HG02588 (cell line): Measurements from ENCODE around the gene NOS3.
"Not testable (repeated sequence)": the region's sequence is repeated elsewhere in the genome, so short reads cannot be mapped to it uniquely, and the experiment has no call there.

ENCODE experiments used
- ATAC-seq: cut with Tn5 transposase; IDR thresholded peaks from one replicate; pipeline ENCODE4 v1.9.1; 2021; ENCODE audit warnings: mild to moderate bottlenecking, moderate library complexity; ENCODE audit not compliant: unreplicated experiment

Gene NOS3

GRCh38 chr7:151032936-151033863, 42.4 kb downstream of the NOS3 start:
- no peak for ATAC-seq

GRCh38 chr7:151033864-151034249, 43.0 kb downstream of the NOS3 start:
- ATAC-seq = no peak

- no peak for ATAC-seq
Measured at GRCh38 chr7:151034312-151035025, 43.7 kb downstream of the NOS3 start.

DNA sequence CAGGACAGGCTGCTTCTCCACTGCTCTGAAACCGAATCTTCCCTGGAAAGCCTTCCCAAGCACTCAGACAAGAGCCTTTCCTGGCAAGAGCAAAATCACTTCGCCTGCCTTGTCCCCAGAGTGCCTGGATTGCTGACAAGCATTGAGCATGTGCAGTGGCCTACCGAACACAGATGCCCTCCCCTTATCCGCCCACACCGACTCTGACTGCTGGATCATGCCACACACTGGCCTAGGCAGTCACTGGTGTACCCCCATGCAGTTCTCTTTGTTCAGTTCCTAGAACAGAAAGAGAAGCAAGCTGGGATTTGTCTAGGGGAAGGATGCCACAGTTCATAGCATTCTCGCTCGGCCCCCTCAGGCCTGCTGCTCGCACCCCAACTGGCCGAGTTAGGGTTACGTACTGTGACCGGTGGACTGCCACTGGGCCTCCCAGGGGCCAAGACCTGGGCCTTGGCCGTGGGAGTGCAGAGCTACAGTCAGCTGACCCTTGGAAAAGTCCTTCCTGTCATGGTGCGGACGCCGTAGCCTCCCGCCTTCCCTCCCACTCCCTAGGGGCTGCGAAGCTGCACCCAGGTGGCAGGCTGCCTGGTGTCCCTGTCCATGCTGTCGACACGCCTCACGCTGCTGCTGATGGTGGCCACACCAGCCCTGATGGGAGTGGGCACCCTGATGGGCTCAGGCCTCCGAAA, 44.4 kb downstream of the NOS3 start:
- ATAC-seq = no peak

DNA sequence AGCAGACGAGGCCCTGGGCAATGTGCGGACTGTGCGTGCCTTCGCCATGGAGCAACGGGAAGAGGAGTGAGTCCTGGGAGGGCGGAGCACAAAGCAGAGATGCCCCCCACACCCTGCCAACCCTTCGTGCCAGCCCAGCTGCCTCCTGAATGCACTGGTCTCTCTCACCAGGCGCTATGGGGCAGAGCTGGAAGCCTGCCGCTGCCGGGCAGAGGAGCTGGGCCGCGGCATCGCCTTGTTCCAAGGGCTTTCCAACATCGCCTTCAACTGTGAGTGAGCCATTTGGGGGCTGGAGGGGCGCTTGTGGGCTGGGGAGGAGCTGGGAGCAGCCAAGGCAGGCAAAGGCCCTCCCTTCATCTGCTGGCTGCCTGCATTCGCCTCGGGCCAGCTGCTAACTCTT, 45.1 kb downstream of the NOS3 start:
- no peak for ATAC-seq

GRCh38 chr7:151038951-151039849, 48.4 kb downstream of the NOS3 start:
- ATAC-seq = no peak

DNA sequence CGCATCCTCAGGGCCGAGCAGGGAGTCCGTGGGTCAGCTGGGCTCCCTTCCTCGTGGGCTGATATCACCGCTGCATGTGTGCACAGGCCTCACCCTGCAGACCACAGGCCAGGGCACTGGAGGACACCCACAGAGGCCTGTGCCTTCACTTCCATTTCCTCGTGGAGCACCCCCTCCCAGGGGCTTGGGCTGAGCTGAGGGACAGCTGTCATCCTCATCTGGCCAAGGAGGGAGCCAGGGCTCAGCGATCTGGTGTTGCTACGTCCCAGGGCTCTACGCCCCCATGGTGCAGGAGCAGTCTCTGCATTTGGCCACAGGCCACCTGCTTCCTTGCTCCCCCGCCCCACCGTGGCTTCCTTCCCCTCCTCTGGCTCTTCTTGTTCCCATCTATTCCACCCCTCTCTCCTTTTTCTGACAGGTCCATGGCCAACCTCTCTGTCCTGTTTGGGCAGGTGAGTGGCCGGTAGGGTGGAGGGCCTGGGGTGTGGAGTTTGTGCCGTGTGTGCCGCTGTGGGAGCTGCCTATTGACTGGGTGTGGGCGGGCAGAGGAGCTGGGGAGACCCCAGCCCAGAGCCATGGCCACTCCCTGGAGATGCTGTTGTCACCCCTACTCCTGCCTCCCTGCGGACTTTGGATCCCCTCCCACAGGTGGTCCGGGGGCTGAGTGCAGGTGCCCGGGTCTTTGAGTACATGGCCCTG, 49.2 kb downstream of the NOS3 start:
- no peak for ATAC-seq

GRCh38 chr7:151040616-151041375, 50.0 kb downstream of the NOS3 start:
- ATAC-seq = no peak

DNA sequence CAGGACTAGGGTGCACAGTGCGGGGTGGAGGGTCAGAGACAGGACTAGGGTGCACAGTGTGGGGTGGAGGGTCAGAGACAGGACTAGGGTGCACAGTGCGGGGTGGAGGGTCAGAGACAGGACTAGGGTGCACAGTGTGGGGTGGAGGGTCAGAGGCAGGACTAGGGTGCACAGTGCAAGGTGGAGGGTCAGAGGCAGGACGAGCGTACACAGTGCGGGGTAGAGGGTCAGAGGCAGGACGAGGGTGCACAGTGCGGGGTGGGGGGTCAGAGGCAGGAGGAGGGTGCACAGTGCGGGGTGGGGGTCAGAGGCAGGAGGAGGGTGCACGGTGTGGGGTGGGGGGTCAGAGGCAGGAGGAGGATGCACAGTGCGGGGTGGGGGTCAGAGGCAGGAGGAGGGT, 52.6 kb downstream of the NOS3 start:
- ATAC-seq = not testable (repeated sequence)

DNA sequence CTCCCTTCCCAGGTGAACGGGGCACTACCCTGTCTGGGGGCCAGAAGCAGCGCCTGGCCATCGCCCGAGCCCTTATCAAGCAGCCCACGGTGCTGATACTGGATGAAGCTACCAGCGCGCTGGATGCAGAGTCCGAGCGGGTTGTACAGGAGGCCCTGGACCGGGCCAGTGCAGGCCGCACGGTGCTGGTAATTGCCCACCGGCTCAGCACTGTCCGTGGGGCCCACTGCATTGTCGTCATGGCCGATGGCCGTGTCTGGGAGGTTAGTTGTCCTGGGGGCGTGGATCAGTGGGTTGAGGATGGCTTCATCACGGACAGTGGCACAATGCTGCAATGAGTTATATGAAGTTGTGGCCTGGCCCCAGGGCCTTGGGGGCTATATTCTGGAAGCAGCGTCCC, 53.1 kb downstream of the NOS3 start:
- no peak for ATAC-seq

- ATAC-seq = no peak
Measured at GRCh38 chr7:151045262-151045661, 54.4 kb downstream of the NOS3 start.

DNA sequence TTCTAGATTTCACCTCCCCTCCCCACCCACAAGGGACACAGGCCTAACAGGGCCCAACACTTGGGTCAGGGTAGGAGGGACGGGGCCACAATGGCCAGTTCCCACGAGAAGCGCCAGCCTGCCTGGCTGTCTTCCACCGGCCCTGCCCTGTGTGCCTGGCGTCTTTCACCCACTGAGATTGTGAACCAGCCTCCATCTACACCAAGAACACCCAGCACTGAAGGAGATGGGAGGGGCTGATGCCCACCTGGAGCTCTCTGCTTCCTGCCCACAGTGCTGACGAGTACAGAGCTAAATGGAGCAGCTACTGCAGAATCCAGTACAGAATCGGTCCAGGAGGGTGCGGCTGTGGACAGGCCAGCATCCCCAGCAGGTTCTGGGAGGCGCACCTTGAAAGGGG, 55.1 kb downstream of the NOS3 start:
- ATAC-seq = no peak

DNA sequence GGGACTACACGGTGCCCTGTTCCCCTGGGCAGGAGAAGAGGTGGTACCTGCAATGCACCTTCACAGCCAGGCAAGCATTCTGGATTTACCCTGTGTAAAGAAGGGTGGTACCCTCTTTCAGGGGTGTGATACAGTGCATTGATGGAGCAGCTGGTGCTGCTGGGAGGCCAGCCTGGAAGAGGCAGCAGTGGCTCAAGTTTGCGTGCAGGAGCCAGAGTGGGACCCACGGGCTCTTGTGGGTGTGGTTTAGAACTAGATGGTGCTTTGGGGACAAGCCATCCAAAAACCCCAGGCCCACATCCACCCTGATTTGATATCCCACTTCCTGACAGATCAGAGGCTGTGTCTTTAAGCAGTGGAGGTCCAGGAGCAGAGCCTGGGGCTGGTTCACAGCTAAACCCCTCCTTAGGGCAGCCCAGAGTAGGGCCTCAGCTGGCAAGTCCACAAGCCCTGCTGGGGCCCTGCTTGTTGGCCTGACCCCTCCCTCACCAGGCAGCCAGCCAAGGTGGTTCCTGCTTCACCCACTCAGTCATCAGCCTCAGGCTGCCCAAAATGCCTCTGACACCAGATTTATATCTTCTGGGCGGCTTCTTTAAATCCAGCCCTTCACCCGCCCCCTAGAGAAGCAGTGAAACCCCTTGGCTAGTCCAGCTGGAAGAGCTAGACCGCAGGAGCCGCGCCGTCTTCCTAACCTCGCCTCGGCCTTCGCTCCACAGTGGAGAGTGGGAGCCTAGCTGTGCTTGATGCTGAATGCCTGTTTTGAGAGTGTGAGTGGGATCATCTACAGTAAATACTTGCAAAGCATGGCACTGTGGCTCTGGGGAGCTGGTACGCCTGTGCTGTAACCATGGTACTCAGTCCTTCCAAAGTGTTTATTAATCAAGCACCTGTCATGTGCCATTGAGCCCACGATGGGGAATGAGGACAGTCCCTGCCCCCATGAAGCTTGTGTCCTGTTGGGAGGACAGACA, 56.1 kb downstream of the NOS3 start:
- no peak for ATAC-seq

DNA sequence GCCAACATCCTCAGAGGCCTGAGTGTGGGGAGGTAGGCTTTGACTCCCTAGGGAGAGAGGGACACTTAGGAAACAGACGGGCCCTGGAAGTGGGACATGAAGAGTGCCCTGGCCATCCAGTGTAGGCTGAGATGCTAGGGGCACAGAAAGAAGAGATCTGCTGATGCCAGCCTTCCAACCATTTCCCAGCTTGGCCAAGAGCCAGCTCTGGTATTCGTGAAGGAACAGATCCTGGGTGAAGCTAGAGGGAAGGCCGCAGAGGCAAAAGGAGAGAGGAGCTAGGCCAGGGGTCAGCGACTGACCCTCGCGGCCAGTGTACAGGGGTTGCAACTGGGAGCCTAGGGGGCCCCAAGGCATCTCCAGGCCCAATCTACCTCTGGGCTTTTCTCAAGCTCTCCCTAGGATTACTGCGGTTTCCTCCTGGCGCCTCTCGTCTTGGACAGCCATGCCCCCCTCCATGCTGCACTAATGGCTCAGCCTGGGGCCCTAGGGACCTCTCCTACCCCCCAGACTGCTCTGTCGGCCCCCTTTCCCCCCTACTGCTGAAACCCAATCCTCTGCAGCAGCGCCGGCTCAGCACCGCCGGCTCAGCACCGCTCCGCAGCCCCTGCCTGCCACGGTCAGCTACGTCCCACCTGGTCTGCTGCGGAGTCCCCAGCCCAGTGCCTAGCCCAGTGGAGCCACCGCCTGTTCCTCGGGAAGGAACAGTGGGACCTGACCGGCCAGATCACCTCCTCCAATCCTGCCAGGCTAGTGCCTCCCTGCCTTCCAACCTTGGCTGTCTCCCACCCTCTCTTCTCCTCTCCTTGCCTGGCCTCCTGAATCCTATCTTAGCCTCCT, 57.4 kb downstream of the NOS3 start, which contains the start of gene ASIC3:
Gene ASIC3, plus strand, starts transcription at position 556 of the 840 bp plus-strand sequence. CDS start 355 bp downstream, outside the sequence.
- ATAC-seq = no peak

DNA sequence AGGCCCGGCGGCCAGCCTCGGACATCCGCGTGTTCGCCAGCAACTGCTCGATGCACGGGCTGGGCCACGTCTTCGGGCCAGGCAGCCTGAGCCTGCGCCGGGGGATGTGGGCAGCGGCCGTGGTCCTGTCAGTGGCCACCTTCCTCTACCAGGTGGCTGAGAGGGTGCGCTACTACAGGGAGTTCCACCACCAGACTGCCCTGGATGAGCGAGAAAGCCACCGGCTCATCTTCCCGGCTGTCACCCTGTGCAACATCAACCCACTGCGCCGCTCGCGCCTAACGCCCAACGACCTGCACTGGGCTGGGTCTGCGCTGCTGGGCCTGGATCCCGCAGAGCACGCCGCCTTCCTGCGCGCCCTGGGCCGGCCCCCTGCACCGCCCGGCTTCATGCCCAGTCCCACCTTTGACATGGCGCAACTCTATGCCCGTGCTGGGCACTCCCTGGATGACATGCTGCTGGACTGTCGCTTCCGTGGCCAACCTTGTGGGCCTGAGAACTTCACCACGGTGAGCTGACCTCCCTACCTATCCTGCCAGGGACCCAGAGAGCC, 58.2 kb downstream of the NOS3 start:
- ATAC-seq = no peak

- no peak for ATAC-seq
Measured at GRCh38 chr7:151051108-151051507, 60.3 kb downstream of the NOS3 start.

GRCh38 chr7:151053096-151053495, 62.3 kb downstream of the NOS3 start:
- no peak for ATAC-seq
